Measurements from ENCODE around the gene TEX54.
"Not testable (repeated sequence)": the region's sequence is repeated elsewhere in the genome, so short reads cannot be mapped to it uniquely, and the experiment has no call there.

The TEX54 gene

DNA sequence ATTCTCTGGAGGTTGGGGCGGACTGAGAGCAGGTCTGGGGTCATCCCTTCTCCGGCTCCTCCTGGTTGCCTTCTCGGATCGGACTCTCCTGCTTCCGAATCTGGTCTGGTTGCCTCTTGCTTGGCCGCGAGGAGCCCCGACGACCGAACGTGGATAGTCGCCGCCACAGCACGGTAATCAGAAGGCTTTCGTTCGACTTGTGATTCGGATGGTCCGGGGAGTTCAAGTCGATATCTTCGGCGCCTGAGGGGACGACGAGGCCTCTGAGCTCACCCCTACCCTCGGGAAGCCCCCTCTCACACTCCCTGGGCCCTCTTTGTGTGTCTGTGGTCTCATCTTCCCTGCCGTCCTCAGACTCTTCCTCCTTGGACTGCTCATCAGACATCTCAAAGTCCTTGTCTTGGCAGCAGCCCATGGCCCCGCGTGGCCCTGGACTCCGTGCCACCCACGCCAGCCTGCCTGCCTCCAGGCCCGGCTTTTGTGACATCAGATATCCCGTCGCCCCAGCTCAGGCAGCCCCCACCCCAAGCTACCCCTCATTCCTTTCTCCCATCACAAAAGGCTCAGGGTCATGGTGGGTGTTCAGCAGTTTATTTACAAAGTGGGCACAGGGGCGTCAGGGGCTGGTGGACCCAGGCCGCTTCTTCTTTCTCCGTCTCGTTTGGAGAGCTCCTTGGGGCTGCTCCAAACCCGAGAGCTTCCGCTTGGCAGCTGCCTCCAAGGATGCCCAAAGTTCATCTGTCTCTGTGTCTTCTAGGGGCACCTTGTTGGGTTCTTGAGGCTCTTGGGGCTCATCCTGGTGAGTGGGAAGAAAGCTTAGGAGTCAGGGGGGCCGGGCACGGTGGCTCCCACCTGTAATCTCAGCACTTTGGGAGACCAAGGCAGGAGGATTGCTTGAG, at the start of gene TEX54:
TSS of gene TEX54 (minus strand) at position 506 of the 899 bp plus-strand sequence.
- no peak for DNase-seq (ENCODE audit: low read depth)

GRCh38 chr11:62882431-62882749, 49.7 kb upstream of the TEX54 start:
- DNase-seq (ENCODE audit: low read depth): no peak

- DNase-seq (ENCODE audit: low read depth): peak; percentile 78
These were observed 49.2 kb upstream of the TEX54 start for GRCh38 chr11:62881579-62882430.

DNA sequence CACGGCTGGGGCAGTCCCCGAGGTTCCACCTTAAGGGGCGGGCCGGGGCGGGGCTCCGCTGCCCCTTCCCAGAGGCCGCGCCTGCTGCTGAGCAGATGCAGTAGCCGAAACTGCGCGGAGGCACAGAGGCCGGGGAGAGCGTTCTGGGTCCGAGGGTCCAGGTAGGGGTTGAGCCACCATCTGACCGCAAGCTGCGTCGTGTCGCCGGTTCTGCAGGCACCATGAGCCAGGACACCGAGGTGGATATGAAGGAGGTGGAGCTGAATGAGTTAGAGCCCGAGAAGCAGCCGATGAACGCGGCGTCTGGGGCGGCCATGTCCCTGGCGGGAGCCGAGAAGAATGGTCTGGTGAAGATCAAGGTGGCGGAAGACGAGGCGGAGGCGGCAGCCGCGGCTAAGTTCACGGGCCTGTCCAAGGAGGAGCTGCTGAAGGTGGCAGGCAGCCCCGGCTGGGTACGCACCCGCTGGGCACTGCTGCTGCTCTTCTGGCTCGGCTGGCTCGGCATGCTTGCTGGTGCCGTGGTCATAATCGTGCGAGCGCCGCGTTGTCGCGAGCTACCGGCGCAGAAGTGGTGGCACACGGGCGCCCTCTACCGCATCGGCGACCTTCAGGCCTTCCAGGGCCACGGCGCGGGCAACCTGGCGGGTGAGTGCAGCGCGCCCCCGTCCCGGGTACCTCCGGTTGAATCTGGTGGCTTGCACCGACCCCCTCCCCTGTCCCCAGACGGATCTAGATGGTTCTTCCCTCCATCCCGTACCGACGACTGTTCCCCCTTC, 48.4 kb upstream of the TEX54 start, which contains the start of gene SLC3A2:
TSS of gene SLC3A2 (plus strand) at position 94 of the 776 bp plus-strand sequence. CDS start at position 222, 128 bp downstream.
- DNase-seq (ENCODE audit: low read depth): peak; percentile 71

DNA sequence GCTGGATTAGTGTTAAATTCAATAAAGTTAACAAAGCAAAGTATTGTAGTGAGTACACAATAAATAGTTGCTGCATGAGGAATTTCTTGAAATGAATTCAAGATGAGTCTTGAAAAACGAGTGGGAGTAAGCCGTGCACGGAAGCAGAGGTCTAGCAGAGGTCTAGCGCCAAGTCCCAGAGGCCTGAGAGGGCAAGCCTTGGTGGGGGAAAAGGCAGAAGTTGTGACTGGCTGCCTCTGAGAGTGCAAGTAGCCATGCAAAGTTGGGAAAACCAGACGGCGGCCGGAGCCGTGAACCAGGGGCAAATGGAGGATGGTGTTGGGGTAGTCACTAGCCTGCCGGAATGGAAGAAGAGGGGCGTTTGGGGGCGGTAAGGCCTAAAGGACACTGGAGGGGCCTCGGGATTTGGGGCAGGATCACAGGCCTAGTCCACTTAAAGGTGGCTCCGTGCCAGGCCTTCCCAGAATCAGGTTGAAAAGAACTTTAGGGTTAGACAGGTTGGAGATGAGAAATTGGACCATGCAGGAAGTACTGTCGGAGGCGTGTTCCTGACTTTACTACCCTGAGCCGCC, 47.7 kb upstream of the TEX54 start:
- DNase-seq (ENCODE audit: low read depth): no peak

GRCh38 chr11:62879235-62879978, 46.8 kb upstream of the TEX54 start:
- no peak for DNase-seq (ENCODE audit: low read depth)

DNA sequence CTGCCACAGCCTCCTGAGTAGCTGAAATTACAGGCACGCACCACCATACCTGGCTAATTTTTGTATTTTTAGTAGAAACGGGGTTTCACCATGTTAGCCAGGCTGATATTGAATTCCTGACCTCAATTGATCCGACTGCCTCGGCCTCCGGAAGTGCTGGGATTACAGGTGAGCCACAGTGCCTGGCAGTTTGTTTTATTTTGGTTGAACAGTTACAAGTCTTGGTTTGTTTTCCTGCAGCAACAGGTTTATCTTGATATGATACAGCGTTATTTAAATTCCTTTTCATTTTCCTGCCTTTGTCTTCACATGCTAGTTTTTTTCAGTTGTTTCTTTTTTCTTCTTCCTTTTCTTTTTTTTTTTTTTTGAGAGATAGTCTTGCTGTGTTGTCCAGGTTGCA, 44.1 kb upstream of the TEX54 start:
- DNase-seq (ENCODE audit: low read depth): no peak

- no peak for DNase-seq (ENCODE audit: low read depth)
These were observed 43.2 kb upstream of the TEX54 start for GRCh38 chr11:62875698-62876478.

GRCh38 chr11:62874851-62875250, 42.2 kb upstream of the TEX54 start:
- DNase-seq (ENCODE audit: low read depth): no peak

GRCh38 chr11:62865635-62866034, 33.0 kb upstream of the TEX54 start:
- DNase-seq (ENCODE audit: low read depth): no peak

DNA sequence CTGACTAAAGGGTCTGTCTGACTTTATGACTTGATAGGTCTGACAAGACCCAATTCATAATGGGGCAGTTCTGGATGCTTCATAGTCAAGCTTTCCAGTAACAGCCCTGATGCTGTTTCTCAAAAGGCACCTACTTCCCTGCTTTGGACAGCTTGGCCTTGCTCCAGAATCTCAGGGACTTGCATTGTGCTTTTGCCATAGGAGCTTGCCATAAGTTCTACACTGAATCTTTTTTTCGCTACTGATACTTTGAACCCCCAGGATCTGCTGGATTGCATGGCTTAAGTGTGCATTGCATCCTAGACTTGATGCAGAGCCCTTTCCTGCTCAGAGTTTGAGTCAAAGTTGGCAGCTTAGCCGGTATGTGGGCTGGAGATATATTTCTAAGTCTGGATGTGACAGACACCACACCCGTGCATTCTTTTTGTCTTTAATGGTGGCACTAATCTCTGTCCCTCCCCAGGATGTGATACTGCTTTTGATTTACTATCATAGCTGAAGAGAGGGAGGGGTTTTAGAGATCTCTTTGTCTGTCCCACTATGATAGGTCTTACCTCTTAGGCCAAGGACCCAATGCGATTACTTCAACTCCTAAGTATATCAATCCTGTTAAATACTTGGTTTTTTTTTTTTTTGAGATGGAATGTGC, 31.2 kb upstream of the TEX54 start:
- DNase-seq (ENCODE audit: low read depth): no peak

GRCh38 chr11:62861564-62862192, 29.0 kb upstream of the TEX54 start:
- not testable (repeated sequence) for DNase-seq (ENCODE audit: low read depth)

GRCh38 chr11:62860835-62861563, 28.4 kb upstream of the TEX54 start:
- DNase-seq (ENCODE audit: low read depth): no peak

DNA sequence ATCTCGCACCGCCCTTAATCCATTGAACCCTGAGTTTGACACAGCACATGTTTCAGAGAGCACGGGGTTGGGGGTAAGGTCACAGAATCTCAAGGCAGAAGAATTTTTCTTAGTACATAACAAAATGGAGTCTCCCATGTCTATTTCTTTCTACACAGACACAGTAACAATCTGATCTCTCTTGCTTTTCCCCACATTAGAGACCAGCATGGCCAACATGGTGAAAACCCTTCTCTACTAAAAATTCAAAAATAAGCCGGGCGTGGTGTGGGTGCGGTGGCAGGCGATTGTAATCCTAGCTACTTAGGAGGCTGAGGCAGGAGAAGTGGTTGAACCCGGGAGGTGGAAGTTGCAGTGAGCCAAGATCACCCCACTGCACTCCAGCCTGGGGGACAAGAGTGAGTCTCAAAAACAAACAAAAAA, 26.7 kb upstream of the TEX54 start:
- DNase-seq (ENCODE audit: low read depth): not testable (repeated sequence)

DNA sequence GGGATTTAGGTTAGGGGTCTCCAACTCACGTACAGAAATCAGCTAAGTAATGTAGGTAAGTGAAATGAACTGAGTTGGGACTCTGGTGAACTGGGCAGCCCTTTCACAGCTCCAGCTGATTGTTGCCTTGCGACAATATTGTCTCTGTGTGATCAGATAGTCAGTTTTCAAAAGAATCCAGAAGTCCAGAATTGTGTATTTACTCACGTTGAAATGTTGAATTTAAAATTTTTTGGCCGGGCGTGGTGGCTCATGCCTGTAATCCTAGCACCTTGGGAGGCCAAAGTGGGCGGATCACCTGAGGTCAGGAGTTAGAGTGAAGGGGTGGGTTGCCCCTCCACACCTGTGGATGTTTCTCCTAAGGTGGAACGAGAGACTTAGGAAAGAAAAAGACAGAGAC, 25.6 kb upstream of the TEX54 start:
- DNase-seq (ENCODE audit: low read depth): no peak

DNA sequence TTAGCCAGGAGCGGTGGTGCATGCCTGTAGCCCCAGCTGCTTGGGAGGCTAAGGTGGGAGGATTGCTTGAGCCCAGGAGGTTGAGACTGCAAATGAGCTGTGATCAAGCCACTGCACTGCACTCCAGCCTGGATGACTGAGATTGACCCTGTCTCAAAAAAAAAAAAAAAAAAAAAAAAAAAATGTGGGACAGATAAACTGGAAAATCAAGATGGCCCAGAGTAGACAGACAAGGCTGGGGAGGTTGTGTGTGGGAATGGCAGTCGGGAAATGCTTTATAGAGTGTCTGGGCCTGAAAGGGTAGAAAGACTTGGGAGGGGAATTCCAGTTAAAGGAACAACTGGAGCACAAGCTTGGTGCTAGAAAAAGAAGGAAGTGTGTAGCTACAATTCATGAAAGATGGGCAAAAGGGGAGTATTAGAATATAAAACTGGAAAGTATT, 24.9 kb upstream of the TEX54 start:
- DNase-seq (ENCODE audit: low read depth): no peak

DNA sequence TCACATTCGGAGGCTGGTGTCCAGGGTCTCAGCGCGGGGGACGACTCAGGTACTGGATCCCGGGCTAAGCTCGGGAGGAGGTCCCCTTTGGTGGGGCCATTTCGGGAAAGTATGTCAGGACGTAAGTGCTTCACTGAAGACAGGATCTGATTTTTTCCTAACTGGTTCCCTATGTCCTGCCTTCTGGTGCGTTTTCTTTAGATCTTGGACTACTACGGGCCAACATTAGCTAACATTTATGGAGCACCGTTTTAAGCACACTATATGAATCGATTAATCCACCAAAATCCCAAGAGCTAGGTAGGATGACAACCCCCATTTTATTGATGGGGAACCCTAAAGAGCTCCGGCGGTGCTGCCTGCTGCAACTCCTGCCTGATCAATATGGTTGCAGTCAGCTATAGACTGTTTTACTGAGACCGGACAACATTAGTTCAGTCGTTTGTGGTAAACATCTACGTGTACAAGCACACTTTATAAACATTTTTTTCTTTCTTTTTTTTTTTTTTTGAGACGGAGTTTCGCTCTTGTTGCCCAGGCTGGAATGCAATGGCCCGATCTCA, 23.8 kb upstream of the TEX54 start:
- DNase-seq (ENCODE audit: low read depth): no peak

Data from stimulated activated CD8-positive, alpha-beta memory T cell treated with anti-CD3 and anti-CD28 coated beads, Interleukin-15, amount 100 ng/mL, for 24 hours (primary cell).